Thoracic aorta (tissue), 2 donors: Measurements from ENCODE around the gene OARD1. TPM values are rescaled to one million over a fixed set of nuclear protein-coding genes. Genes with fewer than 3 reads are reported as not detected.

Experiments used
- ATAC-seq: fragments of 150-250 bp; one replicate; pipeline ENCODE4 v1.8.0; 2017; ENCODE audit warnings: low read depth; ENCODE audit not compliant: insufficient number of reproducible peaks, low FRiP score
- DNase-seq: peaks from one replicate; pipeline ENCODE4 v3.0.0-alpha.2; 2020; ENCODE audit warnings: low spot score
- H3K27ac ChIP-seq, 2 donors: fragments of 200-600 bp; sonication (generic); 1 replicate in 1 of 2; 2 replicates in 1 of 2; pipeline ENCODE4 v1.5.1; 2016; ENCODE audit warnings: mild to moderate bottlenecking in 2 of 2, moderate library complexity in 2 of 2
- H3K27me3 ChIP-seq: fragments of 200-600 bp; sonication (generic); replicated peaks from 2 replicates; pipeline ENCODE4 v1.6.0; 2016; ENCODE audit warnings: mild to moderate bottlenecking; ENCODE audit not compliant: insufficient read depth
- H3K36me3 ChIP-seq: fragments of 200-600 bp; sonication (generic); one replicate; pipeline ENCODE4 v1.5.1; 2016
- H3K4me1 ChIP-seq, 2 donors: fragments of 200-600 bp; sonication (generic); 1 replicate in 1 of 2; 2 replicates in 1 of 2; pipeline versions ENCODE4 v1.5.1 to v1.6.0; 2016; ENCODE audit warnings: low read depth in 2 of 2, mild to moderate bottlenecking in 1 of 2; ENCODE audit not compliant: control insufficient read depth in 1 of 2
- H3K4me3 ChIP-seq: fragments of 200-600 bp; sonication (generic); 2 replicates; pipeline ENCODE4 v1.5.1; 2016; ENCODE audit warnings: mild to moderate bottlenecking
- H3K9me3 ChIP-seq: fragments of 200-600 bp; sonication (generic); 2 replicates; pipeline ENCODE4 v1.5.1; 2016
- CTCF ChIP-seq: fragments of 200-600 bp; sonication (generic); IDR thresholded peaks from one replicate; pipeline ENCODE4 v1.5.1; 2019; ENCODE audit warnings: antibody characterized with exemption
- total RNA-seq, 2 donors: library from RNA; depleted of rRNA; stranded (reverse); fragments of >200 nt; gene quantifications; one replicate each; pipeline versions ENCODE4 v1.1.0 to v1.2.3, GENCODE V29; 2016

Gene OARD1
- total RNA-seq, 2 donors from 2014 or later: 3.1 to 15.0 TPM

GRCh38 chr6:41033776-41034175, 38.4 kb downstream of the OARD1 start:
- no peak for DNase-seq
- Histone ChIP-seq H3K9me3 (no peaks in the 10 kb centered on the region), H3K36me3 (no peaks in the 10 kb centered on the region), H3K27me3 (no peaks in the 10 kb centered on the region), H3K4me3 (no peak overlapping the region), H3K27ac (no peak overlapping the region), H3K4me1 (peaks cover 0 to 3% of the 10 kb centered on the region in 2 donors)
- ATAC-seq: no peak
- TF ChIP-seq CTCF: no peak

GRCh38 chr6:41032830-41033229, 39.3 kb downstream of the OARD1 start:
- Histone ChIP-seq H3K4me1 (peaks cover 0 to 9% of the 10 kb centered on the region in 2 donors), H3K4me3 (no peak overlapping the region), H3K27me3 (no peaks in the 10 kb centered on the region), H3K36me3 (no peaks in the 10 kb centered on the region), H3K27ac (no peak overlapping the region), H3K9me3 (no peaks in the 10 kb centered on the region)
- TF ChIP-seq CTCF: no peak
- ATAC-seq: no peak
- DNase-seq: no peak

GRCh38 chr6:41028561-41029412, 43.4 kb downstream of the OARD1 start:
- DNase-seq: no peak
- H3K9me3 ChIP-seq: no peaks in the 10 kb centered on the region

GRCh38 chr6:41027799-41028560, 44.2 kb downstream of the OARD1 start:
- peak overlapping the region; percentile 16 to 53 for H3K27ac ChIP-seq
- ATAC-seq (peak; percentile 73), DNase-seq (peak; percentile 47)
- peak; percentile 99 for TF ChIP-seq CTCF
- H3K27me3 ChIP-seq: no peaks in the 10 kb centered on the region
- H3K4me1 ChIP-seq: peaks cover 0 to 17% of the 10 kb centered on the region in 2 donors
- no peaks in the 10 kb centered on the region for H3K9me3 ChIP-seq
- peak overlapping the region; percentile 69 for H3K4me3 ChIP-seq
- no peaks in the 10 kb centered on the region for H3K36me3 ChIP-seq

More at GRCh38 chr6:41028561-41029412, 43.4 kb downstream of the OARD1 start:
- Histone ChIP-seq H3K27me3 (no peaks in the 10 kb centered on the region), H3K4me1 (peaks cover 0 to 17% of the 10 kb centered on the region in 2 donors), H3K4me3 (peak overlapping the region; percentile 69), H3K27ac (peak overlapping the region; percentile 16 to 53), H3K36me3 (no peaks in the 10 kb centered on the region)
- TF ChIP-seq CTCF: no peak
- no peak for ATAC-seq

- Histone ChIP-seq H3K27ac (no peak overlapping the region), H3K36me3 (no peaks in the 10 kb centered on the region), H3K4me1 (peaks cover 0 to 17% of the 10 kb centered on the region in 2 donors), H3K4me3 (peak overlapping the region; percentile 69), H3K9me3 (no peaks in the 10 kb centered on the region), H3K27me3 (no peaks in the 10 kb centered on the region)
- no peak for DNase-seq
- TF ChIP-seq CTCF: no peak
- no peak for ATAC-seq
These were observed 44.9 kb downstream of the OARD1 start for GRCh38 chr6:41027241-41027640.
